ENCODE data around the gene PDE8B. TPM values are rescaled to one million over a fixed set of nuclear protein-coding genes. Genes with fewer than 3 reads are reported as not detected.

PDE8B gene
- total RNA-seq, 6 donors from 2014 or later: 5.8 to 21.9 (median 9.7) TPM

GRCh38 chr5:77449277-77449676 lies 238.8 kb downstream of the PDE8B start:
- H3K4me1 ChIP-seq: no peaks in the 10 kb centered on the region
- peaks cover 0 to 3% (median 0%) of the 10 kb centered on the region in 4 donors for H3K9me3 ChIP-seq
- H3K27ac ChIP-seq: no peak overlapping the region
- no peaks in the 10 kb centered on the region for H3K27me3 ChIP-seq
- TF ChIP-seq EP300 (IDR thresholded peaks at IDR 0.05) (no peak), POLR2A (IDR thresholded peaks at IDR 0.05) (no peak), POLR2AphosphoS5 (IDR thresholded peaks at IDR 0.05) (no peak)
- TF ChIP-seq, protein P1, sequence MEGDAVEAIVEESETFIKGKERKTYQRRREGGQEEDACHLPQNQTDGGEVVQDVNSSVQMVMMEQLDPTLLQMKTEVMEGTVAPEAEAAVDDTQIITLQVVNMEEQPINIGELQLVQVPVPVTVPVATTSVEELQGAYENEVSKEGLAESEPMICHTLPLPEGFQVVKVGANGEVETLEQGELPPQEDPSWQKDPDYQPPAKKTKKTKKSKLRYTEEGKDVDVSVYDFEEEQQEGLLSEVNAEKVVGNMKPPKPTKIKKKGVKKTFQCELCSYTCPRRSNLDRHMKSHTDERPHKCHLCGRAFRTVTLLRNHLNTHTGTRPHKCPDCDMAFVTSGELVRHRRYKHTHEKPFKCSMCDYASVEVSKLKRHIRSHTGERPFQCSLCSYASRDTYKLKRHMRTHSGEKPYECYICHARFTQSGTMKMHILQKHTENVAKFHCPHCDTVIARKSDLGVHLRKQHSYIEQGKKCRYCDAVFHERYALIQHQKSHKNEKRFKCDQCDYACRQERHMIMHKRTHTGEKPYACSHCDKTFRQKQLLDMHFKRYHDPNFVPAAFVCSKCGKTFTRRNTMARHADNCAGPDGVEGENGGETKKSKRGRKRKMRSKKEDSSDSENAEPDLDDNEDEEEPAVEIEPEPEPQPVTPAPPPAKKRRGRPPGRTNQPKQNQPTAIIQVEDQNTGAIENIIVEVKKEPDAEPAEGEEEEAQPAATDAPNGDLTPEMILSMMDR (IDR thresholded peaks at IDR 0.05): no peak
- DNase-seq (no peak), ATAC-seq (ENCODE audit: low FRiP score in 2 of 2) (peak in 1 of 2 donors; percentile 63)
- no peak overlapping the region for H3K4me3 ChIP-seq
- 59 to 81% methylated on average over 1 of the region's 1 CpG for WGBS, 2 donors
- peaks cover 0 to 37% (median 11%) of the 10 kb centered on the region in 4 donors for H3K36me3 ChIP-seq

DNA sequence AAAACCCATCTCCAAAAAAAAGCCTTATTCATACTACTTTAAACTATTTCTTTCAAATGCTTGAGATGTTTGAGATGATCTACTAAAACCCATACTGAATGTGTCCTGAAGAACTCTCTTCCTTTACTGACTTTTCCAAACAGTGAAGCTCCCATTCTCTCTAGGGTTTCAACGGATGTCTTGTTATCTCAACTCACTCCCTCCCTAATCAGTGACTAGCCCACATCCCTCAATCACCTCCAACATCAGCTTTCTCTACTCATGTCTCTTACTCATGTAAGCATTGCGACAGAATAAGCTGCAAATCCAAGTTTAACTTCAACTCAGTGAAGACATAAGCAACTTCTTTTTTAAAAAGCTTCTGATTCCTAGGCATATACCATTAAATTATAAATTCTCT lies 239.5 kb downstream of the PDE8B start:
- ATAC-seq (ENCODE audit: low FRiP score in 2 of 2): no peak
- 33 to 71% methylated on average over 2 of the region's 2 CpGs for WGBS, 2 donors
- TF ChIP-seq, protein P1 (IDR thresholded peaks at IDR 0.05): no peak
- TF ChIP-seq EP300 (IDR thresholded peaks at IDR 0.05): no peak
- no peak for TF ChIP-seq POLR2AphosphoS5 (IDR thresholded peaks at IDR 0.05)
- no peak for TF ChIP-seq POLR2A (IDR thresholded peaks at IDR 0.05)

GRCh38 chr5:77452351-77452750 lies 241.9 kb downstream of the PDE8B start:
- Histone ChIP-seq H3K27me3 (no peaks in the 10 kb centered on the region), H3K27ac (no peak overlapping the region), H3K36me3 (peaks cover 0 to 34% (median 11%) of the 10 kb centered on the region in 4 donors), H3K9me3 (peaks cover 0 to 3% (median 0%) of the 10 kb centered on the region in 4 donors), H3K4me3 (no peak overlapping the region), H3K4me1 (no peaks in the 10 kb centered on the region)
- DNase-seq (no peak), ATAC-seq (ENCODE audit: low FRiP score in 2 of 2) (no peak)
- TF ChIP-seq POLR2AphosphoS5 (IDR thresholded peaks at IDR 0.05) (no peak), EP300 (IDR thresholded peaks at IDR 0.05) (no peak), POLR2A (IDR thresholded peaks at IDR 0.05) (no peak)
- TF ChIP-seq, protein P1 (IDR thresholded peaks at IDR 0.05): no peak
- WGBS, 2 donors: 94 to 100% methylated on average over 1 of the region's 1 CpG

More for the DNA sequence above, 239.5 kb downstream of the PDE8B start:
- H3K9me3 ChIP-seq: peaks cover 0 to 3% (median 0%) of the 10 kb centered on the region in 4 donors
- H3K4me1 ChIP-seq: no peaks in the 10 kb centered on the region
- peaks cover 0 to 34% (median 11%) of the 10 kb centered on the region in 4 donors for H3K36me3 ChIP-seq
- H3K4me3 ChIP-seq: no peak overlapping the region
- DNase-seq: no peak
- H3K27ac ChIP-seq: no peak overlapping the region
- no peaks in the 10 kb centered on the region for H3K27me3 ChIP-seq

- Histone ChIP-seq H3K4me1 (no peaks in the 10 kb centered on the region), H3K36me3 (peaks cover 0 to 22% (median 0%) of the 10 kb centered on the region in 4 donors), H3K27ac (no peak overlapping the region), H3K27me3 (no peaks in the 10 kb centered on the region), H3K4me3 (no peak overlapping the region), H3K9me3 (no peaks in the 10 kb centered on the region)
- ATAC-seq (ENCODE audit: low FRiP score in 2 of 2) (no peak), DNase-seq (no peak)
- TF ChIP-seq, protein P1 (IDR thresholded peaks at IDR 0.05): no peak
- no peak for TF ChIP-seq EP300 (IDR thresholded peaks at IDR 0.05)
- TF ChIP-seq POLR2A (IDR thresholded peaks at IDR 0.05): no peak
- no peak for TF ChIP-seq POLR2AphosphoS5 (IDR thresholded peaks at IDR 0.05)
- WGBS, 2 donors: 87 to 98% methylated on average over 3 of the region's 3 CpGs
Measured at GRCh38 chr5:77454123-77454522, 243.6 kb downstream of the PDE8B start.

GRCh38 chr5:77461287-77461686 lies 250.8 kb downstream of the PDE8B start:
- Histone ChIP-seq H3K4me1 (peaks cover 0 to 5% (median 0%) of the 10 kb centered on the region in 4 donors), H3K36me3 (peaks cover 0 to 7% (median 0%) of the 10 kb centered on the region in 4 donors), H3K4me3 (no peak overlapping the region), H3K9me3 (no peaks in the 10 kb centered on the region), H3K27me3 (no peaks in the 10 kb centered on the region), H3K27ac (no peak overlapping the region)
- TF ChIP-seq POLR2AphosphoS5 (IDR thresholded peaks at IDR 0.05) (no peak), POLR2A (IDR thresholded peaks at IDR 0.05) (no peak), EP300 (IDR thresholded peaks at IDR 0.05) (no peak)
- TF ChIP-seq, protein P1 (IDR thresholded peaks at IDR 0.05): no peak
- DNase-seq (no peak), ATAC-seq (ENCODE audit: low FRiP score in 2 of 2) (no peak)
- WGBS, 2 donors: 79 to 84% methylated on average over 5 of the region's 5 CpGs
